ENCODE results near the gene PRR16.

Gene PRR16

DNA sequence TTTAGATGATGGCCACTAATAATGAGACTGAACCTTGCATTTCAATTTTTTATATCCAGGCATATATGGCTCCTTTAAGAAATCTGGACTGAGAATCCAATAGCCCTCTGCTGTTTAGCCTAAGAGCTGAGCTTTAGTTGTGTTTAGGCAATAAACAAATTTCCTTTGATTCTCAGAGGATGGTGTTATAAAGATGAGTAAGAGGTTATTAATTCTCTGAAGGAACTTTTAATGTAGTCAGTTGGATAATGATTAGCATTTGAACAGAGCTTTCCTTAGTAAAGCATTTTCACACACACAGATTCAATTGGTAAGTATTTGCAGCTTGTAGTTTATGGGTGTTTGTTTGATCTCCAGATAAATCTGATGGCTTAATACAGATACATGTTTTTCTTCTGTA lies 149.6 kb downstream of the PRR16 start:
- Histone ChIP-seq H3K4me3 (no peak overlapping the region), H3K36me3 (no peaks in the 10 kb centered on the region), H3K27me3 (no peaks in the 10 kb centered on the region), H3K9me3 (no peaks in the 10 kb centered on the region), H3K27ac (no peak overlapping the region), H3K4me1 (peaks cover 0 to 33% (median 7%) of the 10 kb centered on the region in 4 donors)
- TF ChIP-seq CTCF (IDR thresholded peaks at IDR 0.05): no peak
- DNase-seq: no peak
- intact Hi-C loops (cut with DNase I; ENCODE audit: low total_unique reads): no loop called here

DNA sequence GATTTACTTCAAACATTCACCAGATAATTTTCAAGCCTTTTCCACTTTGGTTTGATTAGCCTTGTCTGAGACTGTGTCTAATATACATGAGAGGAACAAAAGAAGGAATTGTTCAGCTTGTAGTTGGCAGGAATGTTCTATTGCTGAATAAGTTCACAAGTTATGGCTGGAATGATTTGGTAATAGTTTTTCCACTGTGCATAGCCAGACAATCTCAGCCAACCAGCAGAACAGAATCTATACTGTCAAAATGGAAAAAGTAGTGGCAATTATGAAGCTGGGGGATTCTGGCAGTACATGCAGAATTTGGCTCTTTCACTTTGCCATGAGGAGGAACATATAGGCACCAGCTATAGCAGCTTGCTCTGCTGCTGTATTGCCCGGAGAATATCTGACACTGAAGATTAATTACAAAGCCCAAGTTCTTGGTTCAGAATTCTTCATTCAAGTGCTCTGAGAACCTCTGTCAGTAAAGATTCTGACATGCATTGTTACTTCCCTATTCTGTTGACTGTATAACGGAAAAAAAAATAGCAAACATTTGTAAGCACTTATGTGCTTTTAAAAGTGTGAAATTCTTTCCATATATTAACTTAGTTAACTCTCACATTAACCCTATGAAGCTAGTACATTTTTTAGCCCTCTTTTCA lies 150.6 kb downstream of the PRR16 start:
- no peak overlapping the region for H3K27ac ChIP-seq

GRCh38 chr5:120615967-120616645 lies 152.0 kb downstream of the PRR16 start:
- no peak overlapping the region for H3K27ac ChIP-seq
- no peaks in the 10 kb centered on the region for H3K36me3 ChIP-seq
- no peak for TF ChIP-seq CTCF (IDR thresholded peaks at IDR 0.05)
- no peak overlapping the region for H3K4me3 ChIP-seq
- no peak for DNase-seq
- intact Hi-C loops (cut with DNase I; ENCODE audit: low total_unique reads): no loop called here
- H3K27me3 ChIP-seq: no peaks in the 10 kb centered on the region
- no peaks in the 10 kb centered on the region for H3K9me3 ChIP-seq
- H3K4me1 ChIP-seq: peaks cover 0 to 22% (median 7%) of the 10 kb centered on the region in 4 donors

More for the DNA sequence above, 150.6 kb downstream of the PRR16 start:
- Histone ChIP-seq H3K36me3 (no peaks in the 10 kb centered on the region), H3K4me3 (no peak overlapping the region), H3K27me3 (no peaks in the 10 kb centered on the region), H3K4me1 (peaks cover 0 to 27% (median 7%) of the 10 kb centered on the region in 4 donors), H3K9me3 (no peaks in the 10 kb centered on the region)
- TF ChIP-seq CTCF (IDR thresholded peaks at IDR 0.05): no peak
- intact Hi-C loops (cut with DNase I; ENCODE audit: low total_unique reads): no loop called here
- no peak for DNase-seq

DNA sequence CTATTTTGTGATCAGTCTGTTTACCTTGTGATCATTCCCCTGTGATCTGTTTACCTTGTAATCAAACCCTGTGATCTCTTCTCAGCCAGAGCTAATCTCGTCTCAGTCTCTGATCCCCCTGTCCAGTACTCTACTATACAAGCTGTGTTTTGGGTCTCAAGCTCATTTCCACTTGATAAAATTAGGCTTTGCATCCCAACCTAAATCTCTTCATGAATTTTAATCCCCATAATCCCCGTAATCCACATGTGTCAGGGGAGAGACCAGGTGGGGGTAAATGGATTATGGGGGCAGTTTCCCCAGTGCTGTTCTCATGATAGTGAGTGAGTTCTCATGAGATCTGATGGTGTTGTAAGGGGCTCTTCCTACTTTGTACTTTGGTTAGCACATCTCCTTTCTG lies 157.2 kb downstream of the PRR16 start:
- no peak for DNase-seq
- Histone ChIP-seq H3K4me1 (peaks cover 0 to 2% (median 0%) of the 10 kb centered on the region in 4 donors), H3K36me3 (no peaks in the 10 kb centered on the region), H3K27me3 (no peaks in the 10 kb centered on the region), H3K9me3 (no peaks in the 10 kb centered on the region), H3K27ac (no peak overlapping the region), H3K4me3 (no peak overlapping the region)
- TF ChIP-seq CTCF (IDR thresholded peaks at IDR 0.05): no peak
- intact Hi-C loops (cut with DNase I; ENCODE audit: low total_unique reads): no loop called here

- no peak overlapping the region for H3K27ac ChIP-seq
- H3K9me3 ChIP-seq: no peaks in the 10 kb centered on the region
- H3K4me3 ChIP-seq: no peak overlapping the region
- H3K36me3 ChIP-seq: no peaks in the 10 kb centered on the region
- intact Hi-C loops (cut with DNase I; ENCODE audit: low total_unique reads): no loop called here
- DNase-seq: no peak
- no peaks in the 10 kb centered on the region for H3K4me1 ChIP-seq
- no peaks in the 10 kb centered on the region for H3K27me3 ChIP-seq
- no peak for TF ChIP-seq CTCF (IDR thresholded peaks at IDR 0.05)
Measured at GRCh38 chr5:120624021-120624563, 160.0 kb downstream of the PRR16 start.
